Stimulated activated effector memory CD8-positive, alpha-beta T cell treated with anti-CD3 and anti-CD28 coated beads, Interleukin-12 subunit alpha, Interleukin-12 subunit beta, amount 100 ng/mL, for 72 hours (primary cell): ENCODE data around the gene UBE3C.
"Not testable (repeated sequence)": the region's sequence is repeated elsewhere in the genome, so short reads cannot be mapped to it uniquely, and the experiment has no call there.

ENCODE experiments used
- ATAC-seq: fragments of 150-1000 bp; cut with Tn5 transposase; 2 replicates; pipeline ENCODE4 v1.10.0; 2021
- DNase-seq, 2 donors: peaks; one replicate each; pipeline ENCODE4 v3.0.0; 2021 to 2022; ENCODE audit warnings: low spot score in 2 of 2
- H3K27ac Mint-ChIP-seq: one replicate; pipeline ENCODE4 v1.8.0; 2022; ENCODE audit warnings: mild to moderate bottlenecking, mixed read lengths
- H3K36me3 Mint-ChIP-seq: one replicate; pipeline ENCODE4 v1.8.0; 2022; ENCODE audit warnings: mild to moderate bottlenecking, mixed read lengths
- H3K4me1 Mint-ChIP-seq: one replicate; pipeline ENCODE4 v1.8.0; 2022; ENCODE audit warnings: mixed read lengths
- H3K4me3 Mint-ChIP-seq: one replicate; pipeline ENCODE4 v1.8.0; 2022; ENCODE audit warnings: mild to moderate bottlenecking, mixed read lengths
- H3K9me3 Mint-ChIP-seq: one replicate; pipeline ENCODE4 v1.8.0; 2022; ENCODE audit warnings: mixed read lengths

The UBE3C gene

GRCh38 chr7:157254781-157255180, 116.1 kb downstream of the UBE3C start:
- H3K4me3 Mint-ChIP-seq, H3K27ac Mint-ChIP-seq, ATAC-seq, DNase-seq, H3K9me3 Mint-ChIP-seq, H3K4me1 Mint-ChIP-seq: not testable (repeated sequence)
- peaks cover 100% of the 10 kb centered on the region for H3K36me3 Mint-ChIP-seq

- no peak for DNase-seq
- Mint-ChIP-seq H3K27ac (no peak overlapping the region), H3K36me3 (peaks cover 100% of the 10 kb centered on the region), H3K4me3 (no peak overlapping the region), H3K4me1 (no peaks in the 10 kb centered on the region), H3K9me3 (no peaks in the 10 kb centered on the region)
- no peak for ATAC-seq
Measured at GRCh38 chr7:157255201-157255606, 116.5 kb downstream of the UBE3C start.

GRCh38 chr7:157263156-157263555, 124.4 kb downstream of the UBE3C start:
- ATAC-seq (no peak), DNase-seq (no peak)

GRCh38 chr7:157265051-157265450, 126.3 kb downstream of the UBE3C start:
- no peak for DNase-seq
- Mint-ChIP-seq H3K4me3 (no peak overlapping the region), H3K4me1 (peaks cover 16% of the 10 kb centered on the region), H3K36me3 (peaks cover 97% of the 10 kb centered on the region), H3K27ac (no peak overlapping the region), H3K9me3 (no peaks in the 10 kb centered on the region)
- ATAC-seq = no peak

More at GRCh38 chr7:157263156-157263555, 124.4 kb downstream of the UBE3C start:
- Mint-ChIP-seq H3K9me3 (no peaks in the 10 kb centered on the region), H3K36me3 (peaks cover 98% of the 10 kb centered on the region), H3K4me3 (no peak overlapping the region), H3K27ac (no peak overlapping the region), H3K4me1 (no peaks in the 10 kb centered on the region)

- DNase-seq = no peak
- no peaks in the 10 kb centered on the region for H3K9me3 Mint-ChIP-seq
- no peak overlapping the region for H3K27ac Mint-ChIP-seq
- no peak overlapping the region for H3K4me3 Mint-ChIP-seq
- H3K36me3 Mint-ChIP-seq = peaks cover 94% of the 10 kb centered on the region
- peaks cover 20% of the 10 kb centered on the region for H3K4me1 Mint-ChIP-seq
- ATAC-seq = no peak
Measured at GRCh38 chr7:157266272-157266671, 127.5 kb downstream of the UBE3C start.

GRCh38 chr7:157267516-157267915, 128.8 kb downstream of the UBE3C start:
- Mint-ChIP-seq H3K36me3 (peaks cover 81% of the 10 kb centered on the region), H3K27ac (peak overlapping the region; percentile 63), H3K4me3 (no peak overlapping the region), H3K9me3 (no peaks in the 10 kb centered on the region), H3K4me1 (peaks cover 29% of the 10 kb centered on the region)
- DNase-seq (no peak), ATAC-seq (no peak)

GRCh38 chr7:157267956-157268355, 129.2 kb downstream of the UBE3C start:
- H3K4me1 Mint-ChIP-seq = peaks cover 29% of the 10 kb centered on the region
- H3K9me3 Mint-ChIP-seq = no peaks in the 10 kb centered on the region
- no peak overlapping the region for H3K4me3 Mint-ChIP-seq
- DNase-seq (no peak), ATAC-seq (no peak)
- peak overlapping the region; percentile 63 for H3K27ac Mint-ChIP-seq
- H3K36me3 Mint-ChIP-seq = peaks cover 77% of the 10 kb centered on the region

- Mint-ChIP-seq H3K4me1 (peaks cover 35% of the 10 kb centered on the region), H3K4me3 (no peak overlapping the region), H3K27ac (peak overlapping the region; percentile 63), H3K9me3 (no peaks in the 10 kb centered on the region), H3K36me3 (peaks cover 71% of the 10 kb centered on the region)
- DNase-seq (no peak), ATAC-seq (no peak)
Measured at GRCh38 chr7:157268540-157268939, 129.8 kb downstream of the UBE3C start.

GRCh38 chr7:157269341-157270059, 130.8 kb downstream of the UBE3C start:
- peak overlapping the region; percentile 77 for H3K27ac Mint-ChIP-seq
- no peak for ATAC-seq

GRCh38 chr7:157270060-157270444, 131.3 kb downstream of the UBE3C start:
- Mint-ChIP-seq H3K4me3 (peak overlapping the region; percentile 19), H3K4me1 (peaks cover 41% of the 10 kb centered on the region), H3K36me3 (peaks cover 56% of the 10 kb centered on the region), H3K27ac (peak overlapping the region; percentile 77), H3K9me3 (no peaks in the 10 kb centered on the region)
- ATAC-seq = no peak
- DNase-seq = no peak

More at GRCh38 chr7:157269341-157270059, 130.8 kb downstream of the UBE3C start:
- H3K4me1 Mint-ChIP-seq = peaks cover 37% of the 10 kb centered on the region
- no peak for DNase-seq
- no peaks in the 10 kb centered on the region for H3K9me3 Mint-ChIP-seq
- peaks cover 62% of the 10 kb centered on the region for H3K36me3 Mint-ChIP-seq
- peak overlapping the region; percentile 19 for H3K4me3 Mint-ChIP-seq

- Mint-ChIP-seq H3K36me3 (peaks cover 42% of the 10 kb centered on the region), H3K4me1 (peaks cover 45% of the 10 kb centered on the region), H3K27ac (peak overlapping the region; percentile 77), H3K9me3 (no peaks in the 10 kb centered on the region), H3K4me3 (no peak overlapping the region)
- DNase-seq = no peak
- ATAC-seq = no peak
Measured at GRCh38 chr7:157271315-157271990, 132.7 kb downstream of the UBE3C start.

- no peaks in the 10 kb centered on the region for H3K9me3 Mint-ChIP-seq
- no peak overlapping the region for H3K4me3 Mint-ChIP-seq
- peaks cover 39% of the 10 kb centered on the region for H3K36me3 Mint-ChIP-seq
- ATAC-seq (no peak), DNase-seq (no peak)
- peaks cover 50% of the 10 kb centered on the region for H3K4me1 Mint-ChIP-seq
- peak overlapping the region; percentile 77 for H3K27ac Mint-ChIP-seq
Measured at GRCh38 chr7:157271991-157272324, 133.2 kb downstream of the UBE3C start.

GRCh38 chr7:157272351-157273207, 133.9 kb downstream of the UBE3C start:
- peak overlapping the region; percentile 77 for H3K27ac Mint-ChIP-seq

GRCh38 chr7:157273208-157274093, 134.7 kb downstream of the UBE3C start:
- H3K9me3 Mint-ChIP-seq = no peaks in the 10 kb centered on the region
- peaks cover 57% of the 10 kb centered on the region for H3K4me1 Mint-ChIP-seq
- DNase-seq (peak; percentile 66 to 82), ATAC-seq (peak; percentile 75)
- H3K36me3 Mint-ChIP-seq = peaks cover 24% of the 10 kb centered on the region
- H3K4me3 Mint-ChIP-seq = no peak overlapping the region
- H3K27ac Mint-ChIP-seq = peak overlapping the region; percentile 71

More at GRCh38 chr7:157272351-157273207, 133.9 kb downstream of the UBE3C start:
- Mint-ChIP-seq H3K36me3 (peaks cover 33% of the 10 kb centered on the region), H3K9me3 (no peaks in the 10 kb centered on the region), H3K4me3 (no peak overlapping the region), H3K4me1 (peaks cover 56% of the 10 kb centered on the region)
- ATAC-seq = no peak
- DNase-seq = no peak
